ENCODE results near the gene AP4M1.

The AP4M1 gene

GRCh38 chr7:100091411-100092181, 9.8 kb upstream of the AP4M1 start:
- no peak for DNase-seq (ENCODE audit: low read depth)

DNA sequence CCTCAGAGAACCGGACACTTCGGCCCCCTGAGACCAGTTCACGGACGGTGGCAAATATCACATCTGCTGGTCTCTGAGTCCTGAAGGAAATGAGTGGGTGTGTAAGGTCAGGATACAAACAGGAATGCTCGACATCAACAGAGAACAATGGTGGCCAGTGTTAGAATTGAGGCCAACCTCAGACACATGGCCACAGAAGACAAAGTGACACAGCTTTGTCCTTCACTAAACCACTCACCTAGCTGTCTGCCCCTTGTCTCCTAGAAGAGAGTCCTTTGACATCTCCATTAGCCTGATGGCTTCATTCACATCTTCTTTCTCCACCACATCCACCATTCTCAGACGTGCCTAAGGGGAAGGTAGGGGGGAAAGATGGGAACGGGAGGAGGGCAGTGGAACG, 8.4 kb upstream of the AP4M1 start:
- TF ChIP-seq CTCF (conservative IDR thresholded peaks at IDR 0.05; ENCODE audit: low read length), result no peak
- H3K4me3 ChIP-seq (ENCODE audit: low read length), result no peak overlapping the region
- DNase-seq (ENCODE audit: low read depth), result no peak

More at GRCh38 chr7:100091411-100092181, 9.8 kb upstream of the AP4M1 start:
- TF ChIP-seq CTCF (conservative IDR thresholded peaks at IDR 0.05; ENCODE audit: low read length), result no peak
- no peak overlapping the region for H3K4me3 ChIP-seq (ENCODE audit: low read length)

DNA sequence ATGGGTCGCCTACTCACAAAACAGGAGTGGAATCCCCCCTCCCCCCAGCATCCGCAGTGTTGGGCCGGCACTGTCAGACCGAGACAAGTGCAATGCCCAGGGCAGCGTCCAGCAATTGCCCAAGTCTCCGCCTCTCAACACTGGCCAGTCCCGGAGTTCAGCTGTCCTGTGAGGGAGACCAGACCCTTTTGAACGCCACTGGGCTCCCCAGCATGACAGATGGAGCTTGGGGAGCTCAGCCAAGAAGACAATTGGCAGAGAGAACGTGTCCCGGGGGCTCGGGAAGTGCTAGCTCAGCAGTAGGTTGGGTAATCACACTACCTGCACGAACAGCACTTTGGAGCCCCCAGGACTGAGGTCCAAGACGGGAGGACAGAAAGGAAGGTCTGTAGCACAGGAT, 7.9 kb upstream of the AP4M1 start:
- H3K4me3 ChIP-seq (ENCODE audit: low read length), result no peak overlapping the region
- no peak for TF ChIP-seq CTCF (conservative IDR thresholded peaks at IDR 0.05; ENCODE audit: low read length)
- no peak for DNase-seq (ENCODE audit: low read depth)

DNA sequence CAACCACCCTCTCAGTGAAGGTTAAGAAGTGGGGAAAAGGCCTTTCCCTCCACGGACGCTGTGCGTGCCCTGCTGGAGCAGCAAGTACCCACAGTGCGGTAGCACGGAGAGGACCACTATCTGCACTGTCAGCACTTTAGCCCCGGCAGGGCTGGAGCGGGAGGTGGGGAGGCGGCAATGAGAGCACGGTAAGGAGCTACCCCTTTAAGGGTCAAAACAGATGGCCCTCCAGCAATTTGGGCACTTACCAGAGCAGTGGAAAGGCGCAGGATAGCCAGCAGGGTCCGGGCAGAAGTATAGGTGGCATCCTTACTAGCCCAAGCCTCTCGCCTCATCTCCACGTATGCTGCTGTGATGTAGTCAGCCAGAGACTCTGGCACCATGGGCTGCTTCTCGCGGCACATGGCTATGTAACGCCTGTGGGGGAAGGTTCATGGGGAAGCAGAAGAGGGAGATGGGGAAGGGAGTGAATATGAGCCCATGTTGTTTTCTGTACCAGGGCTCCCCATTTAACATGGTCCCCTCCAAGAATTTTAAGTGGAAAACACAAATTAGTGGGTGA, 7.4 kb upstream of the AP4M1 start:
- DNase-seq (ENCODE audit: low read depth), result no peak
- no peak overlapping the region for H3K4me3 ChIP-seq (ENCODE audit: low read length)
- TF ChIP-seq CTCF (conservative IDR thresholded peaks at IDR 0.05; ENCODE audit: low read length), result no peak

DNA sequence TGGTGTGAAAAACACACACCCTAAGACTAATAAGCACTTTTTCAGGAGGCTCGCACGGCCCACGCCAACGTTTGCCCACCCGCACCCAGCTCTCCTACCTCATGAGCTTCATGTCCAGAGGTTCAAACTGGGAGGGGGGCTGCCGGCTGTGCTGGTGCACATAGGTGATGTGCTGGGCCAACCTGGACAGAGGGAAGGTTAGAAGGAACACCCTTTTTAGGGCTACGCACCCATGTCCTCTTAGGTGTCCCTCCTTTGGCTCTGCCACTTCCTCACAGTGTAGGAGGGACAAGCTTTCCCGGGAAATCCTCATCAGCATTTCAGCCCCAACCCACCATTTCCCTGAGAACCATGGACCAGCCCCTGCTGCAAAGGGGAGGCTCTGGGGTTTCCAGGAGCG, 6.2 kb upstream of the AP4M1 start:
- TF ChIP-seq CTCF (conservative IDR thresholded peaks at IDR 0.05; ENCODE audit: low read length), result no peak
- no peak overlapping the region for H3K4me3 ChIP-seq (ENCODE audit: low read length)
- no peak for DNase-seq (ENCODE audit: low read depth)

DNA sequence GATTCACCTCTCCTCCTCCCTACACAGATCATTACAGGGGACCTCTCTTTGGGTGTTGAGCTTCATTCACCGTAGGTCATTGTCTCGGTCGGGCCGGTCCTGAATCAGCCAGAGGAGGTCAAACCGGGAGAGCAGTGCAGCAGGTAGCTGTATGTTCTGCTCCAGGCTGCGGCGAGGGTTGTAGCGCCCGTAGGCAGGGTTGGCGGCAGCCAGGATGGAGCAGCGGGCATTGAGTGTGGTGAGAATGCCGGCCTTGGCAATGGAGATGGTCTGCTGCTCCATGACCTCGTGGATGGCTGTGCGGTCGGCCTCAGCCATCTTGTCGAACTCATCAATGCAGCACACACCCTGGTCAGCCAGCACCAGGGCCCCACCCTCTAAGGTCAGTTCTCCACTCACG, 5.7 kb upstream of the AP4M1 start:
- TF ChIP-seq CTCF (conservative IDR thresholded peaks at IDR 0.05; ENCODE audit: low read length), result no peak
- no peak for DNase-seq (ENCODE audit: low read depth)
- H3K4me3 ChIP-seq (ENCODE audit: low read length), result no peak overlapping the region

GRCh38 chr7:100098913-100099312, 2.5 kb upstream of the AP4M1 start:
- no peak for TF ChIP-seq CTCF (conservative IDR thresholded peaks at IDR 0.05; ENCODE audit: low read length)

More at GRCh38 chr7:100098913-100099312, 2.5 kb upstream of the AP4M1 start:
- no peak overlapping the region for H3K4me3 ChIP-seq (ENCODE audit: low read length)
- DNase-seq (ENCODE audit: low read depth), result no peak
